Chondrocyte (in vitro differentiated cells): ENCODE results near the gene GAK. TPM values are rescaled to one million over a fixed set of nuclear protein-coding genes. Genes with fewer than 3 reads are reported as not detected.

Experiments used
- DNase-seq: peaks from one replicate; pipeline ENCODE4 v3.0.0; 2021; ENCODE audit warnings: mixed read lengths, low spot score
- H3K27ac Mint-ChIP-seq: one replicate; pipeline ENCODE4 v1.8.0; 2021; ENCODE audit warnings: mild to moderate bottlenecking, moderate library complexity, mixed read lengths; ENCODE audit not compliant: unreplicated experiment
- H3K27me3 Mint-ChIP-seq: 2 replicates; pipeline ENCODE4 v1.8.0; 2021; ENCODE audit warnings: low read depth, mixed read lengths
- H3K36me3 Mint-ChIP-seq: 2 replicates; pipeline ENCODE4 v1.8.0; 2021; ENCODE audit warnings: low read depth, mixed read lengths
- H3K4me1 Mint-ChIP-seq: 2 replicates; pipeline ENCODE4 v1.8.0; 2021; ENCODE audit warnings: low read depth, mild to moderate bottlenecking, mixed read lengths
- H3K4me3 Mint-ChIP-seq: one replicate; pipeline ENCODE4 v1.8.0; 2021; ENCODE audit warnings: mild to moderate bottlenecking, moderate library complexity, mixed read lengths; ENCODE audit not compliant: unreplicated experiment
- H3K9me3 Mint-ChIP-seq: 2 replicates; pipeline ENCODE4 v1.8.0; 2021; ENCODE audit warnings: low read depth, mixed read lengths
- total RNA-seq: library from RNA; stranded (reverse); gene quantifications from 3 replicates; pipeline ENCODE4 v1.2.1, GENCODE V29; 2021
- TF ChIP-seq, protein P1 (sequence below): fragments of 200-600 bp; sonication (generic); IDR thresholded peaks from 2 replicates; pipeline ENCODE4 v1.5.0; 2021; ENCODE audit warnings: antibody characterized with exemption, mild to moderate bottlenecking, moderate library complexity

Gene GAK
- total RNA-seq, 1 donor from 2014 or later, result 61.4 TPM

DNA sequence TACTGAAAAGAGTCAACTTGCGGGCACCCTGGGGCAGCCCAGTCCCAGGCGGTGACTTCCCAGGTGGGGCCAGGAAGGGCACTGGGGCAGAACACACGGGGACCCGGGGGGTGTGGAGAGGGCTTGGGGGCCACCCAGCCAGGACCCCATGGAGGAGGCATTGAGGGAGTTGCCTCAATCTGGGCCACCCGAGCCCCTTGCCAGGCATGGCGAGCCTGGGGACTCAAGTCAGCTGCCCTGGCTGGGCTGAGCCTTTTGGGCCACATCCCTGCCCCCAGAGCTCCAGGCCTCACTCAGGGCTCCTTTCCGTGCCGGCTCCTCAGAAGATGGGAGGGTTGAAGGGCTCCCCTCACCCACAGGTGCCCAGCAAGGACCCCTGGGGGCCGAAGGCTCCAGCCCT lies 99.6 kb downstream of the GAK start:
- no peak overlapping the region for H3K27ac Mint-ChIP-seq
- no peaks in the 10 kb centered on the region for H3K36me3 Mint-ChIP-seq
- peaks cover 18% of the 10 kb centered on the region for H3K27me3 Mint-ChIP-seq
- TF ChIP-seq, protein P1, sequence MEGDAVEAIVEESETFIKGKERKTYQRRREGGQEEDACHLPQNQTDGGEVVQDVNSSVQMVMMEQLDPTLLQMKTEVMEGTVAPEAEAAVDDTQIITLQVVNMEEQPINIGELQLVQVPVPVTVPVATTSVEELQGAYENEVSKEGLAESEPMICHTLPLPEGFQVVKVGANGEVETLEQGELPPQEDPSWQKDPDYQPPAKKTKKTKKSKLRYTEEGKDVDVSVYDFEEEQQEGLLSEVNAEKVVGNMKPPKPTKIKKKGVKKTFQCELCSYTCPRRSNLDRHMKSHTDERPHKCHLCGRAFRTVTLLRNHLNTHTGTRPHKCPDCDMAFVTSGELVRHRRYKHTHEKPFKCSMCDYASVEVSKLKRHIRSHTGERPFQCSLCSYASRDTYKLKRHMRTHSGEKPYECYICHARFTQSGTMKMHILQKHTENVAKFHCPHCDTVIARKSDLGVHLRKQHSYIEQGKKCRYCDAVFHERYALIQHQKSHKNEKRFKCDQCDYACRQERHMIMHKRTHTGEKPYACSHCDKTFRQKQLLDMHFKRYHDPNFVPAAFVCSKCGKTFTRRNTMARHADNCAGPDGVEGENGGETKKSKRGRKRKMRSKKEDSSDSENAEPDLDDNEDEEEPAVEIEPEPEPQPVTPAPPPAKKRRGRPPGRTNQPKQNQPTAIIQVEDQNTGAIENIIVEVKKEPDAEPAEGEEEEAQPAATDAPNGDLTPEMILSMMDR, result no peak
- peaks cover 5% of the 10 kb centered on the region for H3K9me3 Mint-ChIP-seq
- no peaks in the 10 kb centered on the region for H3K4me1 Mint-ChIP-seq
- no peak overlapping the region for H3K4me3 Mint-ChIP-seq
- DNase-seq, result peak; percentile 83

DNA sequence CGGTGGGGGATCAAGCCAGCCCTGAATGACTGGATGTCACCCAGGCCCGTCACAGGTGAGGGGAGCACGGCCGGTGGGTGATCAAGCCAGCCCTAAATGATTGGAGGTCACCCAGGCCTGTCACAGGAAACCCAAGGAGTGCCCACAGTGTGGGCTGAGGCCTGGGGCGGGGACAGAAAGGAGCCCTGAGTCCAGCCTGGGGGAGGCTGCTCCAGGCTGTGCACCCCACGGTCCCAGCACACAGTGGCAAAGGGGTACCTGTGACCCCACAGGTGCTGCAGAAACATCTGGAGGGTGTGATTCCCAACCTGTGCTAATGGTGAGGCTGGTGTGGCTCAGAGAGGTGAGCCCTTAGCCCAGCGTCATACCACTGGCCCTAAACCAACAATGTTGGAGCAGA lies 100.0 kb downstream of the GAK start:
- Mint-ChIP-seq H3K4me1 (no peaks in the 10 kb centered on the region), H3K36me3 (no peaks in the 10 kb centered on the region), H3K9me3 (peaks cover 2% of the 10 kb centered on the region), H3K27me3 (peaks cover 20% of the 10 kb centered on the region), H3K4me3 (no peak overlapping the region), H3K27ac (no peak overlapping the region)
- peak; percentile 68 for DNase-seq
- TF ChIP-seq, protein P1, result no peak

DNA sequence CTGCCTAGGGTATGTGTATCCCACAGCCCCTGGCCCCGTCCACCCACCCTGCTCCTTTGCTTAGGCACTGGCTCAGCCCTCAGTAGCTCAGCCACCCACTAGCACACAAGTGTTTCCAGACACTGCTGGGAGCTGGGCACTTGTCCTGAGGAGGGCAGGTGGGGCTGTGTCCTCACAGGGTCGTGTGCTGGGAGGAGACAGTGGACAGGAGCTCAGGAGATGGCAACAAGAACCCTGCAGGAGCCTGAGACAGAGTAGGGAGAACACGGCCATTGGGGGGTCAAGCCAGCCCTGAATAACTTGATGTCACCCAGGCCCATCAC lies 100.7 kb downstream of the GAK start:
- H3K36me3 Mint-ChIP-seq, result no peaks in the 10 kb centered on the region
- H3K27ac Mint-ChIP-seq, result no peak overlapping the region
- H3K4me1 Mint-ChIP-seq, result no peaks in the 10 kb centered on the region
- no peak for DNase-seq
- H3K9me3 Mint-ChIP-seq, result peaks cover 2% of the 10 kb centered on the region
- H3K27me3 Mint-ChIP-seq, result peaks cover 20% of the 10 kb centered on the region
- TF ChIP-seq, protein P1, result no peak
- H3K4me3 Mint-ChIP-seq, result no peak overlapping the region

DNA sequence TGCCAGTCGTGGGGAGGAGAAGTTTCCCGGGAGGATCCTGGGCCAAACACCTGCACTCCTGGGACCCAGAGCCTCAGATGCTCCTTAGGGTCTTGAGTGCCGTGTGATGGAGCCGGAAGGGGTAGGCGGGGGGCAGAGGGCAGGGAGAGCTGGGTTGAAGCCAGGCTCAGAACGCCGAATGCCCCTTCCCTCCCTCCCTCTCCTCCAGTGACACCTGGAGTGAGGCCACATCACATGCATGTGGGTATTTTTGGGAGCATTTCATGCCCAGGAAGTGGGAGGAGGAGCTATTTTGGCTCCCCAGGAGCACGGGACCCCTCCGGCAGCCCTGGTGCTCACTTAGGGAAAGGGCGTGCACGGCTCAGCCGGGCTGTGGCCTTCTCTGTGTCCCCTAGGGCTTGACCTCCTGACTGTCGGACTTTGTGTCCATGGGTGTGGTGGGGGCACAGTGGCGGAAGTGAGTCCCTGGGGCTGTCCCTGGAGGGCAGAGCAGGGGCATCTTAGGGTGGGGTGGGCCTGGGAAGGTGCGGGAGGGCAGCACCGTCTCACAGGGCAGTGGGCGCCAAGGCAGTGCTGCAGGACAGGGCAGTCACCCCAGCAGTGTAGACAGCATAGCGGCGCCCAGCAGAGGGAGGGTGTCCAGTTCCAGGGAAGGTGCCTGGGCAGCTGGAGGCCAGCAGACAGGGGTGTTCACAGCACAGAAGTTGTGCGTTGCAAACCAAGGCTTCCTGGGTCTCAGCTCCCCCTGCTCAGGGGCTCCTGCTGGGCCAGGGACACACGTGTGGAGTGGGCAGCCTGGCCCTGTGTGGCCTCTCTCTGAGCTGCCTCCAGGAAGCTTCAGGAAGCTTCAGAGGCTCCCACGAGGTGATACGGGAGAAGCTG lies 101.3 kb downstream of the GAK start:
- no peak overlapping the region for H3K4me3 Mint-ChIP-seq

DNA sequence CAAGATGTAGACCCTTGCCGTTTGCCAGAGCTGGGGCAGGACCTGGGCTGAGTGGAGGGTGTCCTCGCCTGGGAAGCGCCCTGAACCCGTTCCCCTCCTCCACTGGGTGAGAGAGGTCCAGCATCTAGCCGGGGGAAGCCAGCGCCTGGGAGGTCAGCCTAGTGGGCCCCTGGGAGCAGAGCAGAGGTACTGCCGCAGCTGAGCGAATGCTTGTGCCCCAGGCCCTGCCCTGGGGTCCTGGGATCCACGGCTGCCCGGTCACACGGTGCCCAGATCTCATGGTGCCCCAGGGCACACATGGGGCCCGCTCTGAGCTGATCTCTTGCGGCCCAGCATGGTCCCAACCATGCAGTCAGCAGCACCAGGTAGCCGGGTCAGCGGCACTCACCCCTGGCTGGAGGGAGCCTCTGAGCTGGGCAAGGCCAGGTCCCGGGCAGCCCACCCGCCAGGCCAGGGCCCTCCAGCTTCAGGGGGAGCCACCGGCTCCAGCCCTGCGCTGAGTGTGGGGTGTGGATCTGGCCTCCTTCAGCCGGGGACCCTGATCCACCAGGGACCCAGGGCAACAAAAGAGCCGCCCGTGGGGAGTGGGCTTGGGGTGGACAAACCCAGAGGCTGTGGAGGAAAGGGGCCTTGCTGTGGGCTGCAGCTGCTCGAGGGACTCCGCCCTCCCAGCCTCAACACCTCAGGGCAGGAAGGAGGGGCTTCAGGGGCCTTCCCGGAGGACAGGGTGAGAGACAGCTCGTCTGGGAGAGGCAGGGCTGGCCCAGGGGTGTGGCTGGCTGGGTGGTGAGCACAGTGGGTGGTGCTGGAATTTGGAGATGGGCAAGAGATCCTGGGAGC lies 102.1 kb downstream of the GAK start:
- no peak overlapping the region for H3K4me3 Mint-ChIP-seq
- peaks cover 2% of the 10 kb centered on the region for H3K9me3 Mint-ChIP-seq
- TF ChIP-seq, protein P1, result no peak
- no peaks in the 10 kb centered on the region for H3K36me3 Mint-ChIP-seq
- H3K4me1 Mint-ChIP-seq, result no peaks in the 10 kb centered on the region
- DNase-seq, result peak; percentile 88
- H3K27ac Mint-ChIP-seq, result no peak overlapping the region
- H3K27me3 Mint-ChIP-seq, result peaks cover 20% of the 10 kb centered on the region

More for the DNA sequence above, 101.3 kb downstream of the GAK start:
- H3K27me3 Mint-ChIP-seq, result peaks cover 20% of the 10 kb centered on the region
- TF ChIP-seq, protein P1, result no peak
- DNase-seq, result no peak
- H3K36me3 Mint-ChIP-seq, result no peaks in the 10 kb centered on the region
- no peak overlapping the region for H3K27ac Mint-ChIP-seq
- no peaks in the 10 kb centered on the region for H3K4me1 Mint-ChIP-seq
- H3K9me3 Mint-ChIP-seq, result peaks cover 2% of the 10 kb centered on the region
